C4-2B (cell line): Measurements from ENCODE around the gene RNF224.

Source experiments
- H3K27ac ChIP-seq: fragments of 450-650 bp; 2 replicates; pipeline ENCODE4 v1.5.1; 2017
- CTCF ChIP-seq: fragments of 450-650 bp; conservative IDR thresholded peaks from 2 replicates; pipeline ENCODE4 v1.5.1; 2017; ENCODE audit warnings: mild to moderate bottlenecking
- ZFX ChIP-seq: fragments of 450-650 bp; IDR thresholded peaks from 2 replicates; pipeline ENCODE4 v1.6.1; 2017

The RNF224 gene

GRCh38 chr9:137193771-137194170 lies 33.5 kb upstream of the RNF224 start:
- H3K27ac ChIP-seq, result peak overlapping the region; percentile 85
- TF ChIP-seq CTCF (no peak), ZFX (no peak)

GRCh38 chr9:137194388-137194787 lies 32.9 kb upstream of the RNF224 start:
- TF ChIP-seq CTCF, result no peak
- peak overlapping the region; percentile 85 for H3K27ac ChIP-seq

GRCh38 chr9:137194909-137195308 lies 32.4 kb upstream of the RNF224 start:
- peak overlapping the region; percentile 85 for H3K27ac ChIP-seq
- no peak for TF ChIP-seq ZFX
- TF ChIP-seq CTCF, result no peak

GRCh38 chr9:137195525-137196220 lies 31.6 kb upstream of the RNF224 start:
- H3K27ac ChIP-seq, result peak overlapping the region; percentile 85
- TF ChIP-seq ZFX (no peak), CTCF (no peak)

- no peak for TF ChIP-seq ZFX
- TF ChIP-seq CTCF, result no peak
- peak overlapping the region; percentile 85 for H3K27ac ChIP-seq
These were observed 29.0 kb upstream of the RNF224 start for GRCh38 chr9:137198051-137198901.

GRCh38 chr9:137198902-137199283 lies 28.4 kb upstream of the RNF224 start:
- peak; percentile 17; the same call in 1 of the 2 replicates for TF ChIP-seq ZFX
- no peak for TF ChIP-seq CTCF
- peak overlapping the region; percentile 85 for H3K27ac ChIP-seq

GRCh38 chr9:137199411-137200121 lies 27.7 kb upstream of the RNF224 start:
- H3K27ac ChIP-seq, result peak overlapping the region; percentile 85
- TF ChIP-seq ZFX (no peak; the same call in 1 of the 2 replicates), CTCF (no peak)
